Measurements from ENCODE around the gene OSR1.

The OSR1 gene

GRCh38 chr2:19349911-19350677 lies 8.3 kb downstream of the OSR1 start:
- Histone ChIP-seq H3K4me1 (ENCODE audit: insufficient read depth, poor library complexity, severe bottlenecking) (peaks cover 6% of the 10 kb centered on the region), H3K9me3 (ENCODE audit: severe bottlenecking) (no peaks in the 10 kb centered on the region), H3K4me3 (ENCODE audit: severe bottlenecking) (no peak overlapping the region), H3K36me3 (ENCODE audit: low read depth) (peaks cover 4% of the 10 kb centered on the region; the same call in 1 of the 2 replicates), H3K27me3 (ENCODE audit: insufficient read depth, poor library complexity, severe bottlenecking) (no peaks in the 10 kb centered on the region), H3K27ac (ENCODE audit: poor library complexity, severe bottlenecking) (no peak overlapping the region)
- no peak for DNase-seq (ENCODE audit: low spot score)
- peak; percentile 36 for TF ChIP-seq CTCF (IDR thresholded peaks at IDR 0.05; ENCODE audit: poor library complexity, severe bottlenecking)
- no peak for ATAC-seq (ENCODE audit: low read depth)

- H3K9me3 ChIP-seq (ENCODE audit: severe bottlenecking) = no peaks in the 10 kb centered on the region
- ATAC-seq (ENCODE audit: low read depth) (no peak), DNase-seq (ENCODE audit: low spot score) (no peak)
- peak overlapping the region; percentile 44 for H3K27ac ChIP-seq (ENCODE audit: poor library complexity, severe bottlenecking)
- H3K4me1 ChIP-seq (ENCODE audit: insufficient read depth, poor library complexity, severe bottlenecking) = peaks cover 6% of the 10 kb centered on the region
- H3K4me3 ChIP-seq (ENCODE audit: severe bottlenecking) = no peak overlapping the region
- no peak for TF ChIP-seq CTCF (IDR thresholded peaks at IDR 0.05; ENCODE audit: poor library complexity, severe bottlenecking)
- H3K36me3 ChIP-seq (ENCODE audit: low read depth) = peaks cover 4% of the 10 kb centered on the region; the same call in 1 of the 2 replicates
- no peaks in the 10 kb centered on the region for H3K27me3 ChIP-seq (ENCODE audit: insufficient read depth, poor library complexity, severe bottlenecking)
Measured at GRCh38 chr2:19348692-19349091, 9.7 kb downstream of the OSR1 start.

DNA sequence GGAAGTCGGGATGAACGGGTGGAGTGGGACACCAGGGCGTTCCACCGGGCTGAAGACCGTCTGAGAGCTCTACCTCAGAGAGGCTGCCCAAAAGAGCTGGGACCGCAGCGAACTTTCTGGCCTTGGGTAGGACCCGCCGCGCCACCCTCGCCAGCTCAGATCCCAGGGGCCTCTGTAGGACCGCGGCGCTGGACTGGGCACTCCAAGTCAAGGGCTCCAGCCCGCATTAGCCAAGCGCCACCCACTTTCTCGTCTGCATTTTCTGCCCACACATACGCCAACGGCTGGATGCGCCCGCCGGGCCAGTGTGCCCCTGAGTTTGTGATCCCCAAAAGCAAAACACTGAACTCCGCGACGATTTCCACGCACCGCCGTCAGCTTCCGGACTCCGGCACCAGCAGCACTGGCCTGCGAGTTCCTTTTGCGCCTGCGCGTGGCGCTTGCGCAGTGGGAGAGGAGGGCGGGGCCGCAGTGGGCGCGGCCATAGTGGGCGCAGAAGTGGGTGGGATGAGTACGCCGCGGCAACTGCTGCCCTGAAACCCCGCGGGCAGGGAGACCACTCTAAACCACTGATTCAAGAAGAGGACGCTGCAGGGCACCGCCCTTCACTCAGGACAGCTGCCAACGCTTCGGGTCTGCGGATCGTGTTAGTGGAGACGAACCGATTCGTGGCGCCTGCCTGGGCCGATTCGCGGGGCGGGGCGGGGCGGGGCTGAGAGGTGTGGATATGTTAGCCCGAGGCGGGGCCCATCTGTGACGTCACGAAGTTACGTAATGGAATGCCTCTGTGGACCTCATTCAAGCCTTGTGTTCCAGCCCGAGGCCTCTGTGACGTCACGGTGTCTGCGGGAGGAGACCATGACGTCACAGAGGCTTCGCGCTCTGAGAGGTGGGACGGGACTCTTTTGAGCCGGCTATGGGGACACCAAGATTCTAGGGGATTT lies 10.5 kb downstream of the OSR1 start:
- Histone ChIP-seq H3K4me3 (ENCODE audit: severe bottlenecking) (peak overlapping the region; percentile 87), H3K27ac (ENCODE audit: poor library complexity, severe bottlenecking) (peak overlapping the region; percentile 44), H3K9me3 (ENCODE audit: severe bottlenecking) (no peaks in the 10 kb centered on the region), H3K36me3 (ENCODE audit: low read depth) (peaks cover 4% of the 10 kb centered on the region; the same call in 1 of the 2 replicates), H3K4me1 (ENCODE audit: insufficient read depth, poor library complexity, severe bottlenecking) (peaks cover 6% of the 10 kb centered on the region), H3K27me3 (ENCODE audit: insufficient read depth, poor library complexity, severe bottlenecking) (no peaks in the 10 kb centered on the region)
- peak; percentile 91 for ATAC-seq (ENCODE audit: low read depth)
- DNase-seq (ENCODE audit: low spot score) = peak; percentile 92
- TF ChIP-seq CTCF (IDR thresholded peaks at IDR 0.05; ENCODE audit: poor library complexity, severe bottlenecking) = no peak

GRCh38 chr2:19346983-19347618 lies 11.3 kb downstream of the OSR1 start:
- TF ChIP-seq CTCF (IDR thresholded peaks at IDR 0.05; ENCODE audit: poor library complexity, severe bottlenecking) = no peak
- Histone ChIP-seq H3K9me3 (ENCODE audit: severe bottlenecking) (no peaks in the 10 kb centered on the region), H3K36me3 (ENCODE audit: low read depth) (no peaks in the 10 kb centered on the region), H3K4me1 (ENCODE audit: insufficient read depth, poor library complexity, severe bottlenecking) (peaks cover 6% of the 10 kb centered on the region), H3K4me3 (ENCODE audit: severe bottlenecking) (peak overlapping the region; percentile 87), H3K27me3 (ENCODE audit: insufficient read depth, poor library complexity, severe bottlenecking) (no peaks in the 10 kb centered on the region), H3K27ac (ENCODE audit: poor library complexity, severe bottlenecking) (peak overlapping the region; percentile 44)
- no peak for ATAC-seq (ENCODE audit: low read depth)
- DNase-seq (ENCODE audit: low spot score) = no peak
